Measurements from ENCODE around the gene ZNF839.

ZNF839 gene

DNA sequence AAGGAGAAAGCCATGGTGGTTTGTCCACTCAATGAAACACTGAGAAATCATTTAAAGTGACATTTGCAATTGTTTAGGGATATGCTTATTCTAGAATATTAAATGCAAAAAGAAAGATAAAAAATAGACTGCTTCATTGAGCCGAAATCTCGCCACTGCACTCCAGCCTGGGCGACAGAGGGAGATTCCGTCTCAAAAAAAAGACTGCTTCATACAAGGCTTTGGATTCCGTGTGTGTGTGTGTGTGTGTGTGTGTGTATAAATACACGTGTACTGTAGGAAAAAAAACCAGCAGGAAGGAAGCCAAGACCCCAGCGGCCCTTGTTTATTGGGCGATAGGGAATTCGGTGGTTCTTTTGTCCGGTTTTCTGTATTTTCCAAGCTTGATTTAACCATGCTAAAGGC, 3.2 kb upstream of the ZNF839 start:
- no peak for DNase-seq (ENCODE audit: low spot score)
- TF ChIP-seq, protein P1, sequence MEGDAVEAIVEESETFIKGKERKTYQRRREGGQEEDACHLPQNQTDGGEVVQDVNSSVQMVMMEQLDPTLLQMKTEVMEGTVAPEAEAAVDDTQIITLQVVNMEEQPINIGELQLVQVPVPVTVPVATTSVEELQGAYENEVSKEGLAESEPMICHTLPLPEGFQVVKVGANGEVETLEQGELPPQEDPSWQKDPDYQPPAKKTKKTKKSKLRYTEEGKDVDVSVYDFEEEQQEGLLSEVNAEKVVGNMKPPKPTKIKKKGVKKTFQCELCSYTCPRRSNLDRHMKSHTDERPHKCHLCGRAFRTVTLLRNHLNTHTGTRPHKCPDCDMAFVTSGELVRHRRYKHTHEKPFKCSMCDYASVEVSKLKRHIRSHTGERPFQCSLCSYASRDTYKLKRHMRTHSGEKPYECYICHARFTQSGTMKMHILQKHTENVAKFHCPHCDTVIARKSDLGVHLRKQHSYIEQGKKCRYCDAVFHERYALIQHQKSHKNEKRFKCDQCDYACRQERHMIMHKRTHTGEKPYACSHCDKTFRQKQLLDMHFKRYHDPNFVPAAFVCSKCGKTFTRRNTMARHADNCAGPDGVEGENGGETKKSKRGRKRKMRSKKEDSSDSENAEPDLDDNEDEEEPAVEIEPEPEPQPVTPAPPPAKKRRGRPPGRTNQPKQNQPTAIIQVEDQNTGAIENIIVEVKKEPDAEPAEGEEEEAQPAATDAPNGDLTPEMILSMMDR (IDR thresholded peaks at IDR 0.05; ENCODE audit: extremely low read depth, missing control alignments): no peak

DNA sequence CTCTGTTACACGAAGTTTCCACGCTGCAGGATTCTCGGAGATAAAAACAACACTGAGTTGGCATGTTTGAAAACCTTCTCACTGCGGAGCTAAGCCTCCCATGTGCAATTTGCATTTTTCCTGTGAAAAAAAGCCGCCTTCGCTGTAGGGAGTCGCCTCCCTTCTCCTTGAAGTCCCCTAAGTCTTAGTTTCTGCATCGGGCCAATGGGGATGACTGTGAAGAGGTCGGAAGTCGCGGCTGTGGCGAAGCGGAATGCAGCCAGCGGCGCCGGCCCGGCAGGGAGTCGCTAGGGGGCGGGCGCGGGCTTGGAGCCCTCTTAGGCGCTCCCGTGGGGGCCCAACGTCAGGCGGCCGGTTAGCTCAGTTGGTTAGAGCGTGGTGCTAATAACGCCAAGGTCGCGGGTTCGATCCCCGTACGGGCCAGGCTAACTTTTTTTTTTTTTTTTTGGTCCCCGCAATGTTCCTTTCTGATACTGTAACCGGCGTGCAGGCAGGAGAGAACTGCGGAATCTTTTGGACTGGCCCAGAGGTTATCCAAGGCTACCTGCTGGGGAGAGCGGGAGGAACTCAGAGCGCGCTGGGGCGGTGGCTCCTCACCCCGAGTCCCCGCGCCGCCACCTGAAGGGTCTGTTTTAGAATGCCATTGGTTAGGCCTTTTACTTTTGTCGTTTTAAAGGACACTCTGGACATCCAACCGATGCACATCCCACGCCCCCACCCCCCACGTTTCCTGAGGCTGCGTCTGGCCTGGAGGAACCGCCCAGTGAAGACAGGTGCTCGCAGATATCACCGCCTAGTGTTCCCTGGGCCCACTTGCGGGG, 2.6 kb upstream of the ZNF839 start:
- DNase-seq (ENCODE audit: low spot score): peak; percentile 94
- TF ChIP-seq, protein P1 (IDR thresholded peaks at IDR 0.05; ENCODE audit: extremely low read depth, missing control alignments): peak; percentile 94

DNA sequence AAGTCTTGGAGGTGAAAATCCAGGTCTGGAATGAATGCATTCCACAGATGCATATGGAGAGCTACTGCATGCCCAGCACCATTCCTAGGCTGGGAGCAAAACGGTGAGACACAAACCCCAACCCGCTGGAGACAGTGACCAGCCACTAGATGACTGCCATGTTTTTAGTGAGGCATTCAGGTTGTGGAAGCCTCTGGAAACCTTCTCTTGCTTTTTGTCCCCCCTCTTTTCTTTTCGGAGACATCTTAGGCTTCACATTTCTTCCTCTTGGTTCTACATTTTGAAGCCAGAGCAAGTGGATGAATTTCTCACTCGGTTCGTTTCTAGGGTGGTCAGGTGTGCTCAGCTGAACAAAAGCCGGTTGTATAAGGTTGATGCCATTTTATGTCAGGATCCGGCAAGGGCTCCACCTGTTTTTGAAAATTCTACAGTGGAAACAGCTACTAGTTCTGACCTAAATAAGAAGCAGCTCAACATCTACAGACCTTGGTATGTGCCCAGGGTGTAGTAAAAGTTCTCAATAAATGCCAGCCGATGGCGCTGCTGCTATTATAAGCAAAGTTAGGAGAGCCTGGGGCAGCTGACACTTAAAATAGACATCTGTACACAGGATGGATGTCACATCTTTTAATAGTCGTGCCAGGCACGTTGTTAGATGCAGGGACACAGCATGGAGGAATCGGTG, 1.8 kb upstream of the ZNF839 start:
- peak; percentile 33 for DNase-seq (ENCODE audit: low spot score)
- TF ChIP-seq, protein P1 (IDR thresholded peaks at IDR 0.05; ENCODE audit: extremely low read depth, missing control alignments): no peak

DNA sequence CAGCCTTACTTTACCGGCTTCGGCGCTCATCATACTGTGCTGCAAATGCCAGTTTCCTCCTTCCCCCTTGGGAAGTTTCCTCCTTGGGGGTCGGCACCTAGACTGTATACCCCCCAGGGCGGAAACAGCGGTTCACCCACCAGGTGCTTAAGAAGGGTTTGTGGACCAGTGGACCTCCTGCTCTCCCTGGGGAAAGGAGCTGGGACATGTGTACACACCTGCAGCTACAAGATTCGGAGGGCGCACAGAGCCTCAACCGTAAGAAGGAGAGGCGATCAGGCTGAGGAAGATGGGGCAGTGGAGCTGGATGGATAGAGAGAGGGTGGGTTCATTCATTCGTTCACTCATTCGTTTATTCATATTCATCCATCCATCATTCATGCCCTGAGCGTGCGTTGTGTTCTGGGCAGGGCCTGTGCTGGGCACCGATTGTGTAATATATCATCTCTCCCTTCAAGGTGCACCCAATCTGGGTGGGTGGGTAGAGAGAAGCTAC, 717 bp upstream of the ZNF839 start:
- DNase-seq (ENCODE audit: low spot score): no peak

DNA sequence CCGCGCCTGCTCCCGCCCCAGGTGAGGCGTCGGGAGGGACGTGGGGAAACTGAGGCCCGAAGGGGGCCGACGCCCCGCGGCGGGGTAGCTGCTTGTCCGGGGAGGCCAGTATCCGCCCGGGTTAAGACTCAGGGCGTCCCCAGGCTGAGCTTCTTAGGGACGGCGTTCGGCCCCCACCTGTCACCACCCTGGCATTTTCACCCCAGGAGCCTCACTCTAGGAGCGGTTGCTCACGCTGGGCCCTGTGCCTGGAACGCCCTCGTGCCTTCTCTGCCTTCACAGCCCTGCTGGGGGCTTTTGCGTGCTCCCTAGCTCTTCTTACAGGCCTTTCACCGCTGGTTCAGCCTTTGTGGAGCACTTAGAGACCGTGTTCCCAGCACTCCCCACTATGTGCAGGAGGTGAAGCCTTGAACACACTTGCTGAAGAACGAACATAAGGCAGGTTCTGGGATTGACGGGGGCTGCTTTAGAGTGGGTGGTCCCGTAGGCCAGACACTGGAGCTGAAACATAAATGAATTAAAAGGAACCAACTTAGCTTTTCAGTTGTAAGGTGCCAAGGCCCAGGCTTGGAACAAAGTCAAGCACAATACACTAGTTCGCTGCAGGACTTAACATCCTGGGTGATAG, 601 bp downstream of the ZNF839 start:
- TF ChIP-seq, protein P1 (IDR thresholded peaks at IDR 0.05; ENCODE audit: extremely low read depth, missing control alignments): no peak

More for the DNA sequence above, 717 bp upstream of the ZNF839 start:
- TF ChIP-seq, protein P1 (IDR thresholded peaks at IDR 0.05; ENCODE audit: extremely low read depth, missing control alignments): no peak

DNA sequence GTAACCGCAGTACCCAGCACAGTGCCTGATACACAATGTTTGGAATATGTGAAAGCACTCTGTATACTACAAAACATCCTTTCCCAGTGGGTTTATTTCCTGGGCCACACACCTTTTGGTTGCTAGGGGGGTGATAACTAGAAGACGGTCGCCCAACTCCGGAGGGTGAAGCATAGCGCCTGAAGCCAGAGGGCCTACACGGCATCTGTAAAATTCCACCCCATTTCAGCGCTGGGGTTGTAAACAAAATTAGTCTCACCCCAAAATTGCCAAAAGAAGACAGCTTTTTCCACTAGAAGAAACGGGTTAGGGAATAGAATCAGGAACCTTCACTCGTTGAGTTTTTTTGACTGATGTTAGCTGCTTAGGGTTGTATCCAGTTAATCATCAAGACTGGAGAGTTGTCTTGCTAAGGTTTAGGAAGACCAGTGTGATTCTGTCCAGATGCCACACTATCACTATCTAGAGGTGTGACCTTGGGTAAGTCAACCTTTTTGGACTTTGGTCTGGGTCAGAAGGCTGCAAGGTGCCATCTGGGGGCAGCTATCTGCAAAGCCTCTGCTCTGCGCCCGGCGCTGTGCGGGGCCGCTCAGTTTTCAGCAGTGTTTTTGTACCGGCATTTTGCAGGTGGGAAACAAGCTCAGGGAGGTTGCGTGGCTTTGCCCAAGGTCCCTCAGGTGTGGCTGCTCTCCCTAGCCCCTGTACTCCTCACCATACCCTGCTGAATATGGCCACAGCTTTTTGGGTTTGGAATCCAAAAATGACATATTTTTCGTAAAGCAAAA, 1.3 kb downstream of the ZNF839 start:
- TF ChIP-seq, protein P1 (IDR thresholded peaks at IDR 0.05; ENCODE audit: extremely low read depth, missing control alignments): no peak
- DNase-seq (ENCODE audit: low spot score): no peak

More for the DNA sequence above, 601 bp downstream of the ZNF839 start:
- DNase-seq (ENCODE audit: low spot score): peak; percentile 57
